ENCODE data around the gene SLC6A17. TPM values are rescaled to one million over a fixed set of nuclear protein-coding genes. Genes with fewer than 3 reads are reported as not detected.

The SLC6A17 gene
- total RNA-seq, 8 experiments from 2014 or later = 0.31 to 10.3 (median 0.82) TPM

GRCh38 chr1:110201157-110201825 lies 51.0 kb downstream of the SLC6A17 start:
- in situ Hi-C loops (cut with MboI; ENCODE audit: low pct_unique_long_range_greater_than_20kb in 2 of 9, low sequenced_read_pairs in 9 of 9, unreplicated experiment in 9 of 9) = loop anchor here (10.0 to 25.0 kb wide), 6 partner anchors 111 to 294 kb away; partner anchors contain the start of gene PROK1 (in 6 of the 9)
- no peak for ATAC-seq (replicated peaks in 6 of 8)
- H3K27ac ChIP-seq = no peak overlapping the region
- 40 to 100% (median 83%) methylated on average over 1 to 8 of the region's 10 CpGs; no CpG with 5 or more reads in 4 of the 10 experiments for WGBS, 10 experiments
- H3K4me3 ChIP-seq = no peak overlapping the region
- H3K4me1 ChIP-seq (replicated peaks in 1 of 2) = peaks cover 0 to 5% of the 10 kb centered on the region in 2 donors

DNA sequence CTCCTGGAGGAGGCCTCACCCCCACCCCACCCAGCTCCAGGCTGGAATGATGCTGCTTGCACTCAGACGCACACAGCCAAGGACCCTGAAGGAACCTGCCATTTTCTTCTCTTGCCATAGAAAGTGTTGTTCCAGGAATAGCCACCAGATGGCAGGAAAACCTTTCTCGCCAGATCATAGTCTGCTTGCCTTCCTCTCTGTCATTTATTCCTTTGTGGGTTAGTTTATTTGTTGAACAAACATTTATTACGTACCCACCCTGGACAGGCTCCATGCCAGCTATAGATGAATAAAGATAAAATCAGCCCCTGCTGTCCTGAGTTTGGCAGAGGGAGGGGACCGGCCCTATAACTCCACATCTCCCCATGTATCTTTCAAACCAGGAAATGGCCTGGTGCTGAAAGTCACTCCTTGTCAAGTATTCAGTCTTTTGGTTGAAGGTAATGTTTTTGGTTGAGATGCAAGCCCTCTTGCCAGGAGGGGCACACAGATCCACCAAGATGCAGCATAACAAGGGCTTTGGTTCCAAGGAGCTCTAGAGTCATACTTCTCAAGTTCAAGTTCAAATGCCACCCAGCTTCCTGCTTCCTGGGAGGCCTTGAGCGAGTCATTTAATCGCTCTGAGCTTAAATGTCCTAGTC lies 52.8 kb downstream of the SLC6A17 start:
- in situ Hi-C loops (cut with MboI; ENCODE audit: low pct_unique_long_range_greater_than_20kb in 2 of 9, low sequenced_read_pairs in 9 of 9, unreplicated experiment in 9 of 9) = loop anchor here (10.0 to 25.0 kb wide), 6 partner anchors 109 to 292 kb away; partner anchors contain the start of gene PROK1 (in 6 of the 9)

DNA sequence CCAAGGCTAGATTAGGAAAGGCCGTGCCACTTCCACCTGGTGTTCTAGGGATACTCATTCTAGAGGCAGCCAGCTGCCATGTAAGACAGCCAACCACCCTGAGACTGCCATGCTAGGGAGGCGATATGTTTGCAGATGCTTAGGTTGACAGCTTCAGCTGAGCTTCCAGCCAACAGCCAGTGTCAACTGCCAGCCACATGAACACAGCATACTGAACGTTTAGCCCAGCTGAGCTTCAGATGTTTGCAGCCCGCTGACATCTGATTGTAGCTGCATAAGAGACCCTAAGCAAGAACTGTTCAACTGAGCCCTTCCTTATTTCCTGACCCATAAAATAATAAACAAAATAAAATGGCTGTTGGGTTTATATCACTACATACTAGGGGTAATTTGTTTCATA lies 54.9 kb downstream of the SLC6A17 start:
- no peak for ATAC-seq (replicated peaks in 6 of 8)
- Histone ChIP-seq H3K27ac (no peak overlapping the region), H3K4me3 (no peak overlapping the region), H3K4me1 (replicated peaks in 1 of 2) (peaks cover 10 to 13% of the 10 kb centered on the region in 2 donors)
- 60 to 82% (median 73%) methylated on average over 2 to 4 of the region's 4 CpGs; no CpG with 5 or more reads in 5 of the 10 experiments for WGBS, 10 experiments
- in situ Hi-C loops (cut with MboI; ENCODE audit: low pct_unique_long_range_greater_than_20kb in 2 of 9, low sequenced_read_pairs in 9 of 9, unreplicated experiment in 9 of 9) = loop anchor here (5.0 to 25.0 kb wide), 7 partner anchors 107 to 290 kb away; partner anchors contain the start of gene PROK1 (in 6 of the 9)

More for the DNA sequence above, 52.8 kb downstream of the SLC6A17 start:
- H3K27ac ChIP-seq = no peak overlapping the region
- 17 to 80% (median 45%) methylated on average over 1 to 6 of the region's 6 CpGs; no CpG with 5 or more reads in 1 of the 10 experiments for WGBS, 10 experiments
- H3K4me1 ChIP-seq (replicated peaks in 1 of 2) = peaks cover 5 to 6% of the 10 kb centered on the region in 2 donors
- H3K4me3 ChIP-seq = no peak overlapping the region
- ATAC-seq (replicated peaks in 6 of 8) = peak; percentile 42 to 83 (median 50)

GRCh38 chr1:110205591-110206155 lies 55.4 kb downstream of the SLC6A17 start:
- Histone ChIP-seq H3K27ac (no peak overlapping the region), H3K4me3 (no peak overlapping the region), H3K4me1 (replicated peaks in 1 of 2) (peaks cover 10 to 13% of the 10 kb centered on the region in 2 donors)
- 20 to 100% (median 89%) methylated on average over 1 to 6 of the region's 6 CpGs; no CpG with 5 or more reads in 1 of the 10 experiments for WGBS, 10 experiments
- no peak for ATAC-seq (replicated peaks in 6 of 8)
- in situ Hi-C loops (cut with MboI; ENCODE audit: low pct_unique_long_range_greater_than_20kb in 2 of 9, low sequenced_read_pairs in 9 of 9, unreplicated experiment in 9 of 9) = loop anchor here (5.0 to 25.0 kb wide), 7 partner anchors 107 to 289 kb away; partner anchors contain the start of gene PROK1 (in 6 of the 9)

DNA sequence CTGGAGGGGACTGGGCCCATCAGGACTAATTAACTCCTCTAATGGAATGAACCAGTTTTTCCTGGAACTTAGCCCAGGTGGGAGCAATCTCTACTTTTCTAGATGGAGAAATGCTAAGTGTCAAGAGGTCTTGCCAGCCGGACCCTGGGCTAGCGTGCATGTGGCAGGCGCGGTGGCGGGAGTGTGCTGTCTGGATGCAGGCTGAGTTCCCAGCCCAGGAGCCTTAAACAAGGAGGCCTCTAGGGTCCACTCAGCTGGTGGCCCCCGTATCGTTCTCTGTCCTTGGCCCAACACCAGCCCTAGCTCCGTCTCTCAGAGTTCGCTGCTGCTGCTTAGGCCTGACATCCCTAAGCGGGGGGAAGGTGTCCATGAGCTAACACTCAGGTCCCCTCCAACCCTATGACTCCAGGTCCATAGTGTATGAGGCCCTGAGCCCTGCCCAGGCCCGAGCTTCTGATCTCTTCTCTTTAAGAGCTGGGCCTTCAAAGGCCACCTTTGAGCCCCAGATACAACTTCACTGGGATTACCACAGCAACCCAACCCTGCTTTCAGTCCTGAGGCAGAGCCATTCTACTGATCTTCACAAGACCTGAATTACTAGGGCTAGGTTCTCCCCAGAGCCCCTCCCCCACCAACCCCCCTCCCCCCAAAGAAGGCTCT lies 56.1 kb downstream of the SLC6A17 start:
- WGBS, 10 experiments = 66 to 100% (median 86%) methylated on average over 1 to 8 of the region's 11 CpGs; no CpG with 5 or more reads in 4 of the 10 experiments
- H3K27ac ChIP-seq = no peak overlapping the region
- peaks cover 10 to 13% of the 10 kb centered on the region in 2 donors for H3K4me1 ChIP-seq (replicated peaks in 1 of 2)
- H3K4me3 ChIP-seq = no peak overlapping the region
- in situ Hi-C loops (cut with MboI; ENCODE audit: low pct_unique_long_range_greater_than_20kb in 2 of 9, low sequenced_read_pairs in 9 of 9, unreplicated experiment in 9 of 9) = loop anchor here (5.0 to 25.0 kb wide), 7 partner anchors 106 to 288 kb away; partner anchors contain the start of gene PROK1 (in 6 of the 9)
- ATAC-seq (replicated peaks in 6 of 8) = no peak

- peaks cover 12 to 22% of the 10 kb centered on the region in 2 donors for H3K4me1 ChIP-seq (replicated peaks in 1 of 2)
- ATAC-seq (replicated peaks in 6 of 8) = peak; percentile 7 to 36 (median 26)
- in situ Hi-C loops (cut with MboI; ENCODE audit: low pct_unique_long_range_greater_than_20kb in 2 of 9, low sequenced_read_pairs in 9 of 9, unreplicated experiment in 9 of 9) = loop anchor here (5.0 to 25.0 kb wide), 7 partner anchors 104 to 287 kb away; partner anchors contain the start of gene PROK1 (in 6 of the 9)
- H3K4me3 ChIP-seq = no peak overlapping the region
- H3K27ac ChIP-seq = no peak overlapping the region
- 0 to 32% (median 11%) methylated on average over 1 to 5 of the region's 5 CpGs; no CpG with 5 or more reads in 5 of the 10 experiments for WGBS, 10 experiments
Measured at GRCh38 chr1:110207831-110208230, 57.5 kb downstream of the SLC6A17 start.

- in situ Hi-C loops (cut with MboI; ENCODE audit: low pct_unique_long_range_greater_than_20kb in 2 of 9, low sequenced_read_pairs in 9 of 9, unreplicated experiment in 9 of 9) = loop anchor here (5.0 to 25.0 kb wide), 7 partner anchors 103 to 286 kb away; partner anchors contain the start of gene PROK1 (in 6 of the 9)
- peak overlapping the region in 1 of 2 donors; percentile 78 for H3K27ac ChIP-seq
- H3K4me1 ChIP-seq (replicated peaks in 1 of 2) = peaks cover 17 to 28% of the 10 kb centered on the region in 2 donors
- 20 to 92% (median 49%) methylated on average over 1 to 7 of the region's 7 CpGs for WGBS, 10 experiments
- H3K4me3 ChIP-seq = peak overlapping the region; percentile 43 to 68 (median 52)
- ATAC-seq (replicated peaks in 6 of 8) = no peak
Measured at GRCh38 chr1:110208916-110209645, 58.8 kb downstream of the SLC6A17 start.

DNA sequence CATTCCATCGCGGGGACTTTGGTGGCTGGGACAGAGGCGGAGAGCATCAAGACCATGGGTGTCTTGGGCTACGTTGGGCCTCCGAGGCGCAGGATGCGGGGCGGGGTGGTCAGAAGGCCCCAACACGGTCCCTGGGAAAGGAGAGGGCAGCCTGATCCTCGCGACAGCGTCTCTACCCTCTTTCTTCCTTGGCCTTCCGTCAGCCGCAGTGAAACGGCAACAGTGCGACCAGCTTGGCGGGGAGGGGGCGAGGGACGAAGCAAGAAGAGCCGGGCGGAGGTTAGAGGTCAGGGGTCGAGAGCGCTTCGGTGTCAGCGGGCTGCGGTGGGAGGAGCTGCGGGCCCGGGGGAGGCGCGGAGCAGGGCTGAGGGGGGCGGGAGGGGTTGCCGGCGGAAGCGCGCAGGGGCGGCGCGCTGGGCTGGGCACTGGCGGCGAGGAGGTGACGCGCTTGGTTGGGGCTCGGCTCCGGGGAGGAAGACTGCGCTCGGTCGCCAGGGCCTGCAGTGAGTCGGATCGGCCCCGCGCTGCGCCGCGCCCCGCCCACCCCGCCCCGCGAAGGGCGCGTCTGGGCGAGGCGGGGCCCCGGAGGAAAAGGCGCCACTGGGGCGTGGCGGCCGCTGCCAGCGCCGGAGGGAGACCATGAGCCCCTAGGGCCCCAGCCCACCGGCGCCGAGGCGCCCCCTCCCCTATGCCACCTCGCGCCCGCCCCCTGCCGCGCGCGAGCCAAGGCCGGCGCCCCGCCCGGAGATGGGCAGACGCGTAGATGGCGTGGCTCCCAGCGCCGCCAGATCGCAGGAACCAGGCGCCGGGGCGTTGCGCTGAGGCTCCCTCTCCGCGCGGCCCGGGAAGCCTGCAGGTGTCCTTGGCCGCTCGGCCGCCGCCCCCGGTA lies 59.7 kb downstream of the SLC6A17 start, which contains the start of gene KCNC4:
TSS of gene KCNC4 (plus strand) at position 600 of the 889 bp plus-strand sequence. CDS start 1,186 bp downstream, outside the sequence.
- ATAC-seq (replicated peaks in 6 of 8) = peak; percentile 78 to 84 (median 82)
- in situ Hi-C loops (cut with MboI; ENCODE audit: low pct_unique_long_range_greater_than_20kb in 2 of 9, low sequenced_read_pairs in 9 of 9, unreplicated experiment in 9 of 9) = loop anchor here (5.0 to 25.0 kb wide), 7 partner anchors 102 to 285 kb away; partner anchors contain the start of gene PROK1 (in 6 of the 9)
- peak within 1 kb of the TSS; percentile 11 to 78 for H3K27ac ChIP-seq

DNA sequence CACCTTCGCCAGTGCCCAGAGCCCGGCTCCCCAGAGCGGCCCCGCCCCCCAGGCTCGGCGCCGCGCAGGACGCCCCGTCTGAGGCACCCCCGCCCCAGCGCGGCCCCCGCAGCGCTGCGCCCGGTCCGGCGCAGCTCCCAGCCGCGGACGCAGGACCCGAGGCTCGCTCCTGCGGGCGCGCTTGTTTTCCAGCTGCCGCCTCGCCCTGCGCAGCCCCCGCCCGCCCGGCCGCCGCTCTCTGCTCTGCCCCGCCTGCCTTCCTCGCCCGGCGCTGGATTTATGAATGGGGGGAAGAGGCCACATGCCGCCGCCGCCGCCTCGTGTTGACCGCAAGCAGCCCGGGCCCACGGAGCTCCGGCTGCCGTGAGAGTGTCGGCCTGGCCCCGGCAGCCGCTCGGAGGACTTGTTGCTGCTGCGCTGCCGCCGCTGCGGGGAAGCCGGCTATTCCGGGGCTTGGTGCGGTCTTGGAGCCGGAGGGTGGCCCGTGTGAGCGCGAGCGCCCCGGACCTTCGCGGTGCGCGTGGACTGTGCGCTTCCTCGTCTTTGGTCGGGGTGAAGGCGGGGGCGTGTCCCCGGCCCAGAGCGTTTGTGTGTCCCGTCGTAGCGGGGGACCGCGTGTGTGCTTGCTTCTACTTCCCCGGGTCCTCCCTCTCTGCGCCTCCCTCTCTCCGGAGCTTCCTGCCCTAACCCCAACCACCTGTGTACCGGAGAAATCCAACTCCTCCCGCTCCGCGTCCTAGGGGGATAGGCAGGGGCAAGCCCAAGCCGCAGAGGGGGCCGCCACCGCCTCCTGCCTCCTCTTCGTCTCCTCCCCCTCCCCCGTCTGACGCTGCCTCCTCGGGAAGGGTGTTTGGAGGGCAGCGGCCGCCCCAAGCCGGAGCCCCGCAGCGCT lies 60.6 kb downstream of the SLC6A17 start:
- in situ Hi-C loops (cut with MboI; ENCODE audit: low pct_unique_long_range_greater_than_20kb in 2 of 9, low sequenced_read_pairs in 9 of 9, unreplicated experiment in 9 of 9) = loop anchor here in 5 of 9 experiments (25.0 kb wide), 2 partner anchors 101 to 251 kb away; partner anchors contain the start of gene PROK1 (in 5 of the 5)

More for the DNA sequence above, 59.7 kb downstream of the SLC6A17 start, which contains the start of gene KCNC4:
- Histone ChIP-seq H3K4me1 (replicated peaks in 1 of 2) (peaks cover 22 to 36% of the 10 kb centered on the region in 2 donors), H3K4me3 (peak within 1 kb of the TSS; percentile 43 to 68 (median 52))
- 9% methylated on average over 8 of the region's 103 CpGs; no CpG with 5 or more reads in 9 of the 10 experiments for WGBS, 10 experiments

More for the DNA sequence above, 60.6 kb downstream of the SLC6A17 start:
- WGBS, 10 experiments = 0 to 11% (median 2%) methylated on average over 2 to 46 of the region's 101 CpGs; no CpG with 5 or more reads in 5 of the 10 experiments
- Histone ChIP-seq H3K4me3 (peak overlapping the region; percentile 43 to 68 (median 52)), H3K4me1 (replicated peaks in 1 of 2) (peaks cover 29 to 43% of the 10 kb centered on the region in 2 donors), H3K27ac (peak overlapping the region in 1 of 2 donors; percentile 54)
- peak; percentile 20 to 61 (median 54) for ATAC-seq (replicated peaks in 6 of 8)

Data from motor neuron (in vitro differentiated cells).